ENCODE results near the gene RIPOR3. TPM values are rescaled to one million over a fixed set of nuclear protein-coding genes. Genes with fewer than 3 reads are reported as not detected.
"Not testable (repeated sequence)": the region's sequence is repeated elsewhere in the genome, so short reads cannot be mapped to it uniquely, and the experiment has no call there.

RIPOR3 gene
- polyA plus RNA-seq, 1 donor from 2014 or later = 3.3 TPM

GRCh38 chr20:50682947-50683530 lies 8.3 kb downstream of the RIPOR3 start:
- H3K9me3 Mint-ChIP-seq = peaks cover 0 to 1% (median 0%) of the 10 kb centered on the region in 3 donors
- H3K4me1 Mint-ChIP-seq = no peaks in the 10 kb centered on the region
- peaks cover 7% of the 10 kb centered on the region for H3K27me3 Mint-ChIP-seq
- H3K27ac Mint-ChIP-seq = no peak overlapping the region
- peaks cover 1% of the 10 kb centered on the region for H3K36me3 Mint-ChIP-seq
- no peak overlapping the region for H3K4me3 Mint-ChIP-seq

- Mint-ChIP-seq H3K27ac (no peak overlapping the region), H3K9me3 (peaks cover 0 to 1% (median 0%) of the 10 kb centered on the region in 3 donors), H3K36me3 (peaks cover 1% of the 10 kb centered on the region), H3K4me3 (no peak overlapping the region), H3K27me3 (peaks cover 8% of the 10 kb centered on the region), H3K4me1 (no peaks in the 10 kb centered on the region)
These were observed 9.3 kb downstream of the RIPOR3 start for GRCh38 chr20:50682065-50682464.

- Mint-ChIP-seq H3K27ac (no peak overlapping the region), H3K4me3 (no peak overlapping the region), H3K27me3 (peaks cover 10% of the 10 kb centered on the region), H3K4me1 (no peaks in the 10 kb centered on the region), H3K9me3 (peaks cover 0 to 1% (median 0%) of the 10 kb centered on the region in 3 donors), H3K36me3 (no peaks in the 10 kb centered on the region)
These were observed 9.8 kb downstream of the RIPOR3 start for GRCh38 chr20:50681359-50682064.

GRCh38 chr20:50680105-50680960 lies 11.0 kb downstream of the RIPOR3 start:
- H3K36me3 Mint-ChIP-seq = no peaks in the 10 kb centered on the region
- peaks cover 10% of the 10 kb centered on the region for H3K27me3 Mint-ChIP-seq
- H3K27ac Mint-ChIP-seq = no peak overlapping the region
- peaks cover 0 to 1% (median 0%) of the 10 kb centered on the region in 3 donors for H3K9me3 Mint-ChIP-seq
- H3K4me1 Mint-ChIP-seq = no peaks in the 10 kb centered on the region
- no peak overlapping the region for H3K4me3 Mint-ChIP-seq

GRCh38 chr20:50679753-50680104 lies 11.6 kb downstream of the RIPOR3 start:
- no peaks in the 10 kb centered on the region for H3K36me3 Mint-ChIP-seq
- H3K9me3 Mint-ChIP-seq = peaks cover 0 to 1% (median 0%) of the 10 kb centered on the region in 3 donors
- H3K4me3 Mint-ChIP-seq = no peak overlapping the region
- no peaks in the 10 kb centered on the region for H3K4me1 Mint-ChIP-seq
- H3K27ac Mint-ChIP-seq = no peak overlapping the region
- H3K27me3 Mint-ChIP-seq = peaks cover 10% of the 10 kb centered on the region

- H3K36me3 Mint-ChIP-seq = no peaks in the 10 kb centered on the region
- H3K4me3 Mint-ChIP-seq = no peak overlapping the region
- H3K27me3 Mint-ChIP-seq = peaks cover 11% of the 10 kb centered on the region
- no peak overlapping the region for H3K27ac Mint-ChIP-seq
- peaks cover 0 to 1% (median 0%) of the 10 kb centered on the region in 3 donors for H3K9me3 Mint-ChIP-seq
- no peaks in the 10 kb centered on the region for H3K4me1 Mint-ChIP-seq
These were observed 13.0 kb downstream of the RIPOR3 start for GRCh38 chr20:50678169-50678898.

GRCh38 chr20:50676858-50677257 lies 14.5 kb downstream of the RIPOR3 start:
- H3K9me3 Mint-ChIP-seq = no peaks in the 10 kb centered on the region

GRCh38 chr20:50676377-50676731 lies 15.0 kb downstream of the RIPOR3 start:
- not testable (repeated sequence) for H3K27ac Mint-ChIP-seq, H3K4me1 Mint-ChIP-seq, H3K4me3 Mint-ChIP-seq, H3K9me3 Mint-ChIP-seq, H3K36me3 Mint-ChIP-seq
- peaks cover 16% of the 10 kb centered on the region for H3K27me3 Mint-ChIP-seq

More at GRCh38 chr20:50676858-50677257, 14.5 kb downstream of the RIPOR3 start:
- H3K4me3 Mint-ChIP-seq = no peak overlapping the region
- H3K27ac Mint-ChIP-seq = no peak overlapping the region
- H3K4me1 Mint-ChIP-seq = no peaks in the 10 kb centered on the region
- no peaks in the 10 kb centered on the region for H3K36me3 Mint-ChIP-seq
- H3K27me3 Mint-ChIP-seq = peaks cover 15% of the 10 kb centered on the region

- H3K4me3 Mint-ChIP-seq = no peak overlapping the region
- H3K36me3 Mint-ChIP-seq = no peaks in the 10 kb centered on the region
- H3K27me3 Mint-ChIP-seq = peaks cover 18% of the 10 kb centered on the region
- no peaks in the 10 kb centered on the region for H3K4me1 Mint-ChIP-seq
- no peak overlapping the region for H3K27ac Mint-ChIP-seq
- H3K9me3 Mint-ChIP-seq = no peaks in the 10 kb centered on the region
These were observed 15.5 kb downstream of the RIPOR3 start for GRCh38 chr20:50675671-50676376.

- Mint-ChIP-seq H3K27me3 (peaks cover 12% of the 10 kb centered on the region), H3K4me3 (no peak overlapping the region), H3K36me3 (no peaks in the 10 kb centered on the region), H3K9me3 (no peaks in the 10 kb centered on the region), H3K4me1 (no peaks in the 10 kb centered on the region), H3K27ac (no peak overlapping the region)
These were observed 17.1 kb downstream of the RIPOR3 start for GRCh38 chr20:50674138-50674825.

- H3K27ac Mint-ChIP-seq = no peak overlapping the region
- no peak overlapping the region for H3K4me3 Mint-ChIP-seq
- H3K4me1 Mint-ChIP-seq = peaks cover 0 to 2% (median 0%) of the 10 kb centered on the region in 3 donors
- peaks cover 12% of the 10 kb centered on the region for H3K27me3 Mint-ChIP-seq
- H3K9me3 Mint-ChIP-seq = no peaks in the 10 kb centered on the region
- no peaks in the 10 kb centered on the region for H3K36me3 Mint-ChIP-seq
These were observed 17.7 kb downstream of the RIPOR3 start for GRCh38 chr20:50673466-50674137.

GRCh38 chr20:50673146-50673465 lies 18.2 kb downstream of the RIPOR3 start:
- Mint-ChIP-seq H3K27ac (no peak overlapping the region), H3K4me3 (no peak overlapping the region), H3K36me3 (no peaks in the 10 kb centered on the region), H3K4me1 (peaks cover 0 to 2% (median 0%) of the 10 kb centered on the region in 3 donors), H3K9me3 (no peaks in the 10 kb centered on the region), H3K27me3 (peaks cover 13% of the 10 kb centered on the region)

- H3K9me3 Mint-ChIP-seq = no peaks in the 10 kb centered on the region
- H3K4me1 Mint-ChIP-seq = peaks cover 0 to 2% (median 0%) of the 10 kb centered on the region in 3 donors
- H3K4me3 Mint-ChIP-seq = no peak overlapping the region
- H3K27ac Mint-ChIP-seq = peak overlapping the region in 1 of 3 donors; percentile 53
- peaks cover 14% of the 10 kb centered on the region for H3K27me3 Mint-ChIP-seq
- no peaks in the 10 kb centered on the region for H3K36me3 Mint-ChIP-seq
These were observed 18.8 kb downstream of the RIPOR3 start for GRCh38 chr20:50672400-50673145.
